NCI-H2196 treated with DMSO at 0.1 percent for 48 hours (cell line): ENCODE data around the gene AHDC1.
A peak's percentile ranks its signal among the peaks of the same experiment; 100 is the strongest.

ENCODE experiments used
- DNase-seq: peaks from one replicate; lab custom pipeline; 2025; ENCODE audit not compliant: unreplicated experiment; lab: John Stamatoyannopoulos, UW

AHDC1 gene

GRCh38 chr1:27583479-27583878 lies 20.5 kb downstream of the AHDC1 start:
- no peak for DNase-seq

GRCh38 chr1:27581823-27582243 lies 22.1 kb downstream of the AHDC1 start:
- no peak for DNase-seq

GRCh38 chr1:27577504-27578188 lies 26.3 kb downstream of the AHDC1 start:
- DNase-seq: no peak

GRCh38 chr1:27576806-27577227 lies 27.1 kb downstream of the AHDC1 start:
- DNase-seq: no peak

- DNase-seq: peak; percentile 79
Observed at GRCh38 chr1:27575840-27576331, 28.1 kb downstream of the AHDC1 start.

GRCh38 chr1:27574871-27575831 lies 28.8 kb downstream of the AHDC1 start:
- peak; percentile 95 for DNase-seq

GRCh38 chr1:27574001-27574781 lies 29.8 kb downstream of the AHDC1 start:
- DNase-seq: no peak

GRCh38 chr1:27572679-27573426 lies 31.1 kb downstream of the AHDC1 start:
- DNase-seq: no peak

GRCh38 chr1:27572019-27572678 lies 31.8 kb downstream of the AHDC1 start:
- DNase-seq: no peak

- DNase-seq: peak; percentile 26
Observed at GRCh38 chr1:27571439-27572018, 32.4 kb downstream of the AHDC1 start.

GRCh38 chr1:27570784-27571183 lies 33.2 kb downstream of the AHDC1 start:
- DNase-seq: no peak

- no peak for DNase-seq
Observed at GRCh38 chr1:27570356-27570755, 33.6 kb downstream of the AHDC1 start.

GRCh38 chr1:27569506-27570291 lies 34.2 kb downstream of the AHDC1 start:
- no peak for DNase-seq

- DNase-seq: no peak
Observed at GRCh38 chr1:27569088-27569460, 34.9 kb downstream of the AHDC1 start.

- peak; percentile 91 for DNase-seq
Observed at GRCh38 chr1:27568300-27569087, 35.5 kb downstream of the AHDC1 start.

GRCh38 chr1:27567971-27568299 lies 36.0 kb downstream of the AHDC1 start:
- DNase-seq: no peak

- DNase-seq: no peak
Observed at GRCh38 chr1:27567146-27567526, 36.8 kb downstream of the AHDC1 start.

GRCh38 chr1:27566462-27567145 lies 37.3 kb downstream of the AHDC1 start:
- DNase-seq: no peak
